T-helper 1 cell treated with Interleukin-12 subunit alpha and Interleukin-12 subunit beta and Interleukin-4 antibody, amounts not matched to agents 30 μg/mL and 1 μg/mL, for 36 hours (primary cell): Measurements from ENCODE around the gene CYP3A4.

Source experiments
- H3K27ac Mint-ChIP-seq: one replicate; pipeline ENCODE4 v1.8.0; 2021; ENCODE audit warnings: mild to moderate bottlenecking, mixed read lengths
- H3K27me3 Mint-ChIP-seq: one replicate; pipeline ENCODE4 v1.8.0; 2021; ENCODE audit warnings: low read depth, mixed read lengths
- H3K36me3 Mint-ChIP-seq: one replicate; pipeline ENCODE4 v1.8.0; 2021; ENCODE audit warnings: low read depth, mixed read lengths
- H3K4me1 Mint-ChIP-seq: one replicate; pipeline ENCODE4 v1.8.0; 2021; ENCODE audit warnings: low read depth, mixed read lengths
- H3K4me3 Mint-ChIP-seq: one replicate; pipeline ENCODE4 v1.8.0; 2021; ENCODE audit warnings: mild to moderate bottlenecking, moderate library complexity, mixed read lengths
- H3K9me3 Mint-ChIP-seq: one replicate; pipeline ENCODE4 v1.8.0; 2021; ENCODE audit warnings: mixed read lengths

Gene CYP3A4

DNA sequence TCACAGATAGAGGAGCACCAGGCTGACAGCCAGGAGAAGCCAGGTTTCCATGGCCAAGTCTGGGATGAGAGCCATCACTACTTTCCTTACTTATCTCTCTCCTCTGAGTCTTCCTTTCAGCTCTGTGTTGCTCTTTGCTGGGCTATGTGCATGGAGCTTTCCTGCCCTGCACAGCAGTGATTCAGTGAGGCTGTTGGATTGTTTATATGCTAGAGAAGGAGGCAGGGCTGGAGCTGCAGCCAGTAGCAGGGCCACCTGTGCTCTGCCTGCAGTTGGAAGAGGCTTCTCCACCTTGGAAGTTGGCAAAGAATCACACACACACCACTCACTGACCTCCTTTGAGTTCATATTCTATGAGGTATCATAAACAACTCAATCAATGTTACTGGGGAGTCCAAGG, at the start of gene CYP3A4:
TSS of gene CYP3A4 (minus strand) at position 178 of the 400 bp plus-strand sequence. CDS start at position 75, 103 bp downstream.
- peaks cover 3% of the 10 kb centered on the region for H3K27me3 Mint-ChIP-seq
- no peaks in the 10 kb centered on the region for H3K36me3 Mint-ChIP-seq
- peaks cover 7% of the 10 kb centered on the region for H3K4me1 Mint-ChIP-seq
- no peaks in the 10 kb centered on the region for H3K9me3 Mint-ChIP-seq
- H3K27ac Mint-ChIP-seq = no peak within 1 kb of the TSS
- H3K4me3 Mint-ChIP-seq = no peak within 1 kb of the TSS

DNA sequence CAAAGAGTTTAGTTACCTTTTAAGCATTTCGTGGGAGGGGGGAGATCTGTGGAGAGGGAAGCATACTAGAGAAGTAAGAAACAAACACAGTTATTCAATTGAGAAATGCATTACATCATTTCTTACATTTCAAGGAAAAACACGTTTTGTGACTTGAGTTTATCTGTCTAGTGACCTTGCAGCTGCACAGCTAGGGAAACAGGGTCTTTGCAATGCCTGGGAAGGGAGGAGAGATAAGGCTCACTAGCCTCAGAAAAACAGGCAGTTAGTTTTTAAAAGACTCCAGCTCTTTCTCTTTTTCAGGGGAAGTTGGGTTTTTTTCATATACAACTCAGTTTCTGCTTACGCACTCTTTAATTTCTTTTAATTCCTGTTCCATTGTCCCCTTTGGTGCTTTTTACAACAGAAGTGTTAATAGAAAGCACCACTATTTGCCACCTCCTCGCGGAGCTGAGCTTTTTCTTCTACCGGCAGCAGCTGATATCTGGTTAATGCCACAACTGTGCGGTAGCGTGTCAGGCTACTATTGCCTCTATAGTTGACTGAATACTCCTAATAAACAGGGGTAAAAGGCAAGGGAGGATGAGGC, 49.4 kb upstream of the CYP3A4 start:
- Mint-ChIP-seq H3K36me3 (no peaks in the 10 kb centered on the region), H3K4me3 (no peak overlapping the region), H3K9me3 (no peaks in the 10 kb centered on the region), H3K27ac (no peak overlapping the region), H3K4me1 (peaks cover 5% of the 10 kb centered on the region), H3K27me3 (peaks cover 11% of the 10 kb centered on the region)

DNA sequence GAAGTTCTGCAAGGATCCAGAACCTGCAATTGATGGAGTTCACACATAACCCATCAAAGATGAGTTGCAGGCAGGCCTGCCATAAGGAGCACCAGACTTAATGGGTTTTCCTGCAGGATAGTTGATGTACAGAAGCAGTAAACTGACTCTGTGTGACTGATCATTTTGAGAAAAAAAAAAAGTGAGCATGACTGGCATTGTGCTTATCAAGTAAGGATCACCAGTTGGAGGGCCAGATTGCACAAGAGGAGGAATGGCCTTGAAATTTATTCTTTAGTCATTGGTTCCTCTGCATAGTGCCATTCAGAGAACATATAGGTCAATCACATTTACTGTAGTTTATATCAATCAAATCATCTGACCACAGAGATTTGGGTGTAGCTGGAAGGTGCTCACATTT, 47.6 kb upstream of the CYP3A4 start:
- no peaks in the 10 kb centered on the region for H3K9me3 Mint-ChIP-seq
- no peaks in the 10 kb centered on the region for H3K36me3 Mint-ChIP-seq
- no peak overlapping the region for H3K27ac Mint-ChIP-seq
- peaks cover 11% of the 10 kb centered on the region for H3K27me3 Mint-ChIP-seq
- no peak overlapping the region for H3K4me3 Mint-ChIP-seq
- no peaks in the 10 kb centered on the region for H3K4me1 Mint-ChIP-seq

DNA sequence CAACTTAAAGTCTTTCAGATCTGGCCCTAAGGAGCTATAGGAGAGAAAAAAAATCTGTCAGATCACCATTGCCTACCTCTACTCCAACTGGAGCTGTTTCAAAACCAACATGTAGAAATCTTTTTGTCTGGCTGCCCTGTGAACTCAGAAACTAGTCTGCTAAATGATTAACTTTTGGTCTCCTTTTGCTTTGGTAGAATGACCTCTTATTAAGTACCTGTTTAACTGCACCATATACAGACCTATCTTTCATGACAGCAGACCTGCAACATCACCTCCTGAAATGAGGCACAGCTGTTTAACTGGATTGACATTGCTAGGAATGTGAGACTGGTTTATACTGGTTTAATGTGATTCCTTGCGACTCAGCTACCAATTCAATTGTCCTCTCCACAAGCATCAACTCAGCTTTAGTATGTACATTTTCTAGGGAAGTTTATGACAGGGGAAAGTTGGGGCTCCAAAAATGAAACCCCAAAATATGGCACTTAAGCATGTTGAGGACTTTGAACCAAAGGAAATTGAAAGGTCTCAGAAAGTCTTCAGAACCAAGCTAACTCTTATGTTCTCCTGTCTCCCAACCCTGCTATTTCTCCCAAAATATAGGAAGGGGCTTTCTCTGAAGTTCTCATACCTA, 45.7 kb upstream of the CYP3A4 start:
- Mint-ChIP-seq H3K4me3 (no peak overlapping the region), H3K4me1 (no peaks in the 10 kb centered on the region), H3K36me3 (no peaks in the 10 kb centered on the region), H3K27me3 (peaks cover 11% of the 10 kb centered on the region), H3K9me3 (no peaks in the 10 kb centered on the region), H3K27ac (no peak overlapping the region)

DNA sequence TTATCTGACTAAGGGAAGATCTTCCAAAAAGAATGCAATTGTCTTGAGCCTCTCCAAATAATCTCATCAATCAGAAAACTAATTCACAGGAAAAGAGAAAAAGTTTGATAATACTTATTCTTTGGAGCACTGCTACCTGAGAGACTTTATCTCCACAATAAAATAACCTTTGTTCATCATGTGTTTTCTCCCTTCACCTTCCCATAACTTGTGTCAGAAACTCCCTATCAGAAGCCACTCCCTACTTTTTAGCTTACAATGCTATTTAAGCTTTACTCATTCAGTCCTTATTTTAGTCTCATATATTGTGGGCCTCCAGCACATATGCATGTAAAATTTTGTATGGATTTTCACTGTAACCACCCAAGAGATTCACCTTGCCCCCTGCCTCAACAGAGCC, 44.8 kb upstream of the CYP3A4 start:
- Mint-ChIP-seq H3K27me3 (peaks cover 5% of the 10 kb centered on the region), H3K9me3 (no peaks in the 10 kb centered on the region), H3K27ac (no peak overlapping the region), H3K36me3 (no peaks in the 10 kb centered on the region), H3K4me1 (no peaks in the 10 kb centered on the region), H3K4me3 (no peak overlapping the region)

DNA sequence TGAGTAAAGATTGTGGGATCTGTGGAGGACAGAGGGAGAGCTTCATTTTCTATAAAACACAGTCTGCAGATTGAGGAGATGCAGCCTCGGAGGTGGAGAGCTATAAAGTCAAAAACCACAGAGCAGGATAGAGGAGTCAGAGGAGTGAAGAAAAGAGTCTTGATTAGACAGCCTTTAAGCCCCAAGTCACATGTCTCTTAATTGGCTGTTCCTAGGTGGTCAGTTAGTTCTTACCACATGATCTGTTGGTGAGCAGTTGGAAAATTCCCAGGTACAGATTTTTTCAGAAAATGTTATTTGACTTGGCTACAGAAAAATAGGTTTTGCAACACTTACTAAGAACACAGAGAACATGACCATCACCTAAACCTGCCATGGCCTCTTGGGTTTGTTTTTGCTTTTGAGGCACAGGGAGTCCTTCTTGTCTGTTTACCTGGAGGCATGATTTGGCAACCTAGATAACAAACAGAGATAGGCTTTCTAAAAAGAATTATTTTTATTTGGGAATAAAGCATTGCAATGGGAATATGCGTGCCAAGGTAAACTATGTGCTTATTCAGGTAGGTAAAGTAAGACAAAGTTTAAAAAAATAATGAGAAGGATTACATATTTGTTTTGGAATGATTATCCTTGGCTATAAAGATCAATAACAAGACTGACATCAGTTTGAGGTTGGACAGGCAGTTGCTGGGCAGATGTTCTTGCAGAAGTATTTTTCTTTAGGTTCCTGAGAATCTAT, 43.2 kb upstream of the CYP3A4 start:
- Mint-ChIP-seq H3K36me3 (no peaks in the 10 kb centered on the region), H3K9me3 (no peaks in the 10 kb centered on the region), H3K4me3 (no peak overlapping the region), H3K4me1 (no peaks in the 10 kb centered on the region), H3K27ac (no peak overlapping the region), H3K27me3 (peaks cover 6% of the 10 kb centered on the region)

DNA sequence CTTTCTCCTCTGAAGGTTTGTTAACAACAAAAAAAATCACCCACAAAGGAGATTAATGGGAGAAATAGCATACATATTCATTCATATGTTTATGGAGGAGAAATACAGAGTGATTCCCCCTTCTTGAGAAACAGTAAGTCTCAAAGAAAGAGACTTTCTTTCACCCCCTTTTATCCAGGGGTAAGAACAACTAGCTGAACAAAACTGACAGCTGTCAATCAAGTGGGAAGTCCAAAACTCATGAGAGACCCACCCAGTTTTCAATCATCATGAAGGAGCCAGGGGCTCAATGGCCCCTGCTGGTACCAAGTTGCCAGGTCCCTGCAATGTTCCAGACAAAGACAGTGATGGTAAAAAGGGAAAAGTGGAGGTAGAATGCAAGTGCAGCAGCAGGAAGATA, 41.9 kb upstream of the CYP3A4 start:
- Mint-ChIP-seq H3K36me3 (no peaks in the 10 kb centered on the region), H3K27me3 (peaks cover 16% of the 10 kb centered on the region), H3K4me1 (no peaks in the 10 kb centered on the region), H3K4me3 (no peak overlapping the region), H3K27ac (no peak overlapping the region), H3K9me3 (no peaks in the 10 kb centered on the region)

DNA sequence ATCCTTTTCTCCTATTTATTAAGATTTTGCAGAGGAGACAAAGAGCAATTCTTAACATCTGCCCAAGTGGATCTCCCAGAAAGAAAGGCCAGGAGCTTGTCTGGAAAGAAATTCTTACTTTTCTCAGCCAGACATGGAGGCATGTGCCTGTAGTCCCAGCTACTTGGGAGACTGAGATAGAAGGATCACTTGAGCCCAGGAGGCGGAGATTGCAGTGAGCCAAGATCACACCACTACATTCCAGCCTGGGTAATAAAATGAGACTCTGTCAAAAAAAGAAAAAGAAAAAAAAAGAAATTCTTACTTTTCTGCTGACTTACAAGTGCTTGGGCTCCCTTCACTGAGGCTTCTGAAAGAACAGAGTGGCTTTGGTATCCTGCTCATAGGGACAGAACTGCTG, 41.5 kb upstream of the CYP3A4 start:
- Mint-ChIP-seq H3K27ac (no peak overlapping the region), H3K27me3 (peaks cover 20% of the 10 kb centered on the region), H3K4me3 (no peak overlapping the region)

DNA sequence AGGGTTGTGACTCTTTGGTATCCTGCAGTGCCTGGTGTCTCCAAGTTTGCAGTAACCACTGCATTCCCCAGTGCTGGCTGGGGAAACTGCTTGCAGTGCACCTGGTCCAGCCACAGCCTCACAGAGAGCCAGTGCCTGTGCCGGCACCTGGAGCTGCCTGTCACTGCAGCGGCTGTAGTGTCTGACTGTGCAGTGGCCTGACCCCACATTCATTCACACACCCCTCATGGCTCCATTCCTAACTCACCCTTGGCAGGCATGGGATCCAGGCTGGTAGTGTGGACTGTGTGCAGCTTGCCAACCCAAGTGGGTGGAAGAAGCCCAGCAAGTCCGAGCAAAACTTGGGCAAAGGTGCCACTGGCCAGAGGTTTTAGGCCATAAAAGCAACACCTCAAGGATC, 40.1 kb upstream of the CYP3A4 start:
- peaks cover 30% of the 10 kb centered on the region for H3K27me3 Mint-ChIP-seq
- H3K36me3 Mint-ChIP-seq = no peaks in the 10 kb centered on the region
- H3K4me3 Mint-ChIP-seq = no peak overlapping the region
- H3K4me1 Mint-ChIP-seq = no peaks in the 10 kb centered on the region
- no peak overlapping the region for H3K27ac Mint-ChIP-seq
- no peaks in the 10 kb centered on the region for H3K9me3 Mint-ChIP-seq

More for the DNA sequence above, 41.5 kb upstream of the CYP3A4 start:
- Mint-ChIP-seq H3K9me3 (no peaks in the 10 kb centered on the region), H3K36me3 (no peaks in the 10 kb centered on the region), H3K4me1 (no peaks in the 10 kb centered on the region)

DNA sequence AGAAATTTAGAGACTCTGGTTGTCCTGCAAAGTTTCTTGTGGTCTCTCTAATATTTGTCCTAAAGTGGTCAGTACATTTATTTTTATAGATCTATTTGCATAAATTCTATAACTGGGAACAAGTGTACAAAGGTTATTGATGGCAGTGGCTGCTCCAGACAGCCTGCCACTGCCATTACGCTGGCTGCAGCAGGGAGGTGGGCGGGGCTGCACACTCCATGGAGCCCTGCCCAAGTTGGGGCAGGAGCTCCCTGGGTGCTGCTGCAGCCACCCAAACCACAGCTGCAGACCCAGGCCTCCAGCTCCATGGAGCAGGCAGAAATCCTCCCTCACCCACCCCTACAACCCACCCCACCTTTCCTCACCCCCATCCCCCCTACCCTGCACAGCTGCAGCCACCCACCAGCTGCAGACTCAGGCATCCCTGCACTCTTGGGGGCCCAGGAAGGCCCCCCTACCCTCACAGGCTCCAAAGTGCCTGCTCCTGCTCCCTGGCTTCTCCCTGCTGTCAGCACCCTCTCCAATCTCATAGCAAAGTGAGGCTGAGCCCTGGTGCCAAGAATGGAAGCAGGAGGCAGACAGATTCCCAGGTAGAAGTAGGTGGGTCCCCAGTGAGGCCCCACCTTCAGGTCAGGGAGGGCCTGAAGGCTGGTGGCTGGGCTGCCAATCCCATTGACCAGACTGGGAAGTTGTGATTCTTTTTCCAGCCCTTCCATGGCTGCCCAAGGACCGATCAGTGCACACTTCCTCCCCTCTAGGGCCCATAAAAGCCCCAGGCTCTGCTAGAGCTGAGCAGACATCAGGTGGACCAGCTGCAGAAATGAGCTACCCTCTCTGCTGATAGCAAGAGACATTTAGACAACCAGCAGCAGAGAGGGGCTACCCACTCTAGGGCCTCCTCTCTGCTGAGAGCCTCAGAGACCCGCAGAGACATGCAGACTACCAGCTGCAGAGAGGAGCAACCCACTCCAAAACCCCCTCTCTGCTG, 39.0 kb upstream of the CYP3A4 start:
- H3K9me3 Mint-ChIP-seq = no peaks in the 10 kb centered on the region
- no peak overlapping the region for H3K27ac Mint-ChIP-seq
- H3K36me3 Mint-ChIP-seq = no peaks in the 10 kb centered on the region

DNA sequence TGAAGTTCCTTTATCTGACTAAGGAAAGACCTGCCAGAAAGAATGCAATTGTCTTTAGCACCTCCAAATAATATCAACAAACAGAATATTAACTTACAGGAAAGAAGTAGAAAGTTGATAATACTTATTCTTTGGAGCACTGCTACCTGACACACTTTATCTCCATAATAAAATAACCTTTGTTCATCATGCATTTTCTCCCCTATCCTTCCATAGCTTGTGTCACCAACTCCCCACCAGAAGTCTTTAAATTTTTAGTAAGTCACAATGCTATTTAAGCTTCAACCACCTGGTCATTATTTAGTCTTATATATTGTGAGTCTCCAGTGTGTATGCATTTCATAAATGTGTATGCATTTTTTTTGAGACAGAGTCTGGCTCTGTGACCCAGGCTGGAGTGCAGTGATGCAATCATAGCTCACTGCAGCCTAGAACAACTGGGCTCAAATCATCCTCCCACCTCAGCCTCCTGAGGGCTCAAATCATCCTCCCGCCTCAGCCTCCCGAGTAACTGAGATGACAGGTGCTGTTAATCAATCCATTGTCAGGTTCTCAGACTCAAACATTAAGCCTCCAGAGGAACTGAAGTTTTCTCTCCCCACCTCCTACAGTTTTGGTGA, 36.5 kb upstream of the CYP3A4 start:
- Mint-ChIP-seq H3K27me3 (peaks cover 27% of the 10 kb centered on the region), H3K4me3 (no peak overlapping the region), H3K36me3 (peaks cover 1% of the 10 kb centered on the region), H3K27ac (no peak overlapping the region), H3K4me1 (no peaks in the 10 kb centered on the region), H3K9me3 (peaks cover 2% of the 10 kb centered on the region)

More for the DNA sequence above, 39.0 kb upstream of the CYP3A4 start:
- peaks cover 27% of the 10 kb centered on the region for H3K27me3 Mint-ChIP-seq
- H3K4me1 Mint-ChIP-seq = no peaks in the 10 kb centered on the region
- no peak overlapping the region for H3K4me3 Mint-ChIP-seq

DNA sequence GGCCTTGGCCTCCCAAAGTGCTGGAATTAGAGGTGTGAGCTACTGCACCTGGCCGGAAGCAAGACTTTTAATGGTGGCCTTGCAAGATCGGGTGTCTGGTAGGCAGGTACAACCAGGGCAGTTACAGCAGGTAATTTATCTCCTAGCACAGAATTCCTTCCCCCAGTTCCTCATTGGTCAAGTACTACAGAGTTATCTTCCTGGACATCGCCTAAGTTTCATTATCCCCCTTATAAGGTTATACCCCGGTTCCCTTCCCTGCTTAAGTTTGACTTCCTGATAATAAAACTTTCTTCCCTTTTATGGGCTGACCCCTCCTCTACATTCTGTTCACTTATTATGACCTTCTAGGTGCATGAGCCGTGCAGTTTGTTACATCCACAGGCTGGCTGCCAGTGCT, 24.8 kb upstream of the CYP3A4 start:
- H3K4me1 Mint-ChIP-seq = no peaks in the 10 kb centered on the region
- H3K27ac Mint-ChIP-seq = no peak overlapping the region
- H3K9me3 Mint-ChIP-seq = peaks cover 13% of the 10 kb centered on the region
- H3K27me3 Mint-ChIP-seq = peaks cover 26% of the 10 kb centered on the region
- no peaks in the 10 kb centered on the region for H3K36me3 Mint-ChIP-seq
- no peak overlapping the region for H3K4me3 Mint-ChIP-seq

DNA sequence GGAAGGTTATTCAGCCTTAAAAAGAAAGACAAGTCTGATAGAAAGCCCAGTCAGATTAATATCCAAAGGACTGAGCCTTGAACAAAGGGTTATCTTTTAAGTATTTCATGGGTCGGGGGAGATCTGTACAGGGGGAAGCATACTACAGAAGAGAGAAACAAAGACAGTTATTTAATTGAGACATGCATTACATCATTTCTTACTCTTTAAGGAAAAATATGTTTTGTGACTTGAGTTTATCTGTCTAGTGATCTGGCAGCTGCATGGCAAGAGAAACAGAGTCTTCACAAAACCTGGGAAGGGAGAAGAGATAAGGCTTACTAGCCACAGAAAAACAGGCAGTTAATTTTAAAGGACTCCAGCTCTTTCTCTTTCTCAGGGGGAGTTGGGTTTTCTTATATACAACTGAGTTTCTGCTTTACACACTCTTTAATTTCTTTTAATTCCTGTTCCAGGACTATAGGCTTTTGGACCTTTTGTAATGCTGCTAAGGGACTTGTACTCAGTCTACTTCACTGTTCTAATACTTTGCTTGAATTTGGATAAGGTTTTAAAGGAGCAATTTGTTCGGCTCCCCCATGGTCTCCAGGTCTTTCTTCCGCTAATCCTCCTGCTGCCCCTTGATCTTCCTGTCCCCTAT, 23.0 kb upstream of the CYP3A4 start:
- no peaks in the 10 kb centered on the region for H3K36me3 Mint-ChIP-seq
- H3K4me1 Mint-ChIP-seq = no peaks in the 10 kb centered on the region
- peaks cover 13% of the 10 kb centered on the region for H3K9me3 Mint-ChIP-seq
- no peak overlapping the region for H3K27ac Mint-ChIP-seq
- no peak overlapping the region for H3K4me3 Mint-ChIP-seq
- H3K27me3 Mint-ChIP-seq = peaks cover 33% of the 10 kb centered on the region
